Stimulated activated CD8-positive, alpha-beta memory T cell treated with anti-CD3 and anti-CD28 coated beads, Interleukin-7, amount 100 ng/mL, for 24 hours (primary cell): ENCODE data around the gene ADGRL3.
"Not testable (repeated sequence)": the region's sequence is repeated elsewhere in the genome, so short reads cannot be mapped to it uniquely, and the experiment has no call there.

ENCODE experiments used
- DNase-seq: peaks from one replicate; pipeline ENCODE4 v3.0.0-alpha.2; 2020; ENCODE audit warnings: low read depth

The ADGRL3 gene

GRCh38 chr4:61356696-61357095 lies 156.6 kb downstream of the ADGRL3 start:
- DNase-seq = no peak

- no peak for DNase-seq
Observed at GRCh38 chr4:61359301-61359700, 159.2 kb downstream of the ADGRL3 start.

GRCh38 chr4:61372817-61373216 lies 172.7 kb downstream of the ADGRL3 start:
- not testable (repeated sequence) for DNase-seq

- no peak for DNase-seq
Observed at GRCh38 chr4:61373901-61374440, 173.8 kb downstream of the ADGRL3 start.

- DNase-seq = no peak
Observed at GRCh38 chr4:61374447-61374891, 174.3 kb downstream of the ADGRL3 start.

- no peak for DNase-seq
Observed at GRCh38 chr4:61375301-61375700, 175.2 kb downstream of the ADGRL3 start.

GRCh38 chr4:61376301-61376700 lies 176.2 kb downstream of the ADGRL3 start:
- no peak for DNase-seq

- no peak for DNase-seq
Observed at GRCh38 chr4:61379406-61379805, 179.3 kb downstream of the ADGRL3 start.

GRCh38 chr4:61380865-61381264 lies 180.7 kb downstream of the ADGRL3 start:
- DNase-seq = no peak

- DNase-seq = no peak
Observed at GRCh38 chr4:61385256-61385655, 185.1 kb downstream of the ADGRL3 start.

- not testable (repeated sequence) for DNase-seq
Observed at GRCh38 chr4:61387372-61387771, 187.2 kb downstream of the ADGRL3 start.

GRCh38 chr4:61389640-61390039 lies 189.5 kb downstream of the ADGRL3 start:
- no peak for DNase-seq

- no peak for DNase-seq
Observed at GRCh38 chr4:61395754-61396153, 195.6 kb downstream of the ADGRL3 start.

- DNase-seq = no peak
Observed at GRCh38 chr4:61397174-61397573, 197.0 kb downstream of the ADGRL3 start.

- no peak for DNase-seq
Observed at GRCh38 chr4:61400439-61401038, 200.4 kb downstream of the ADGRL3 start.

- no peak for DNase-seq
Observed at GRCh38 chr4:61401771-61402170, 201.6 kb downstream of the ADGRL3 start.

GRCh38 chr4:61405307-61405706 lies 205.2 kb downstream of the ADGRL3 start:
- DNase-seq = no peak

- no peak for DNase-seq
Observed at GRCh38 chr4:61406677-61407076, 206.6 kb downstream of the ADGRL3 start.

- DNase-seq = no peak
Observed at GRCh38 chr4:61407642-61408618, 207.8 kb downstream of the ADGRL3 start.

GRCh38 chr4:61408861-61409260 lies 208.7 kb downstream of the ADGRL3 start:
- DNase-seq = no peak

GRCh38 chr4:61411241-61411640 lies 211.1 kb downstream of the ADGRL3 start:
- no peak for DNase-seq

GRCh38 chr4:61425315-61425714 lies 225.2 kb downstream of the ADGRL3 start:
- DNase-seq = no peak

- no peak for DNase-seq
Observed at GRCh38 chr4:61426229-61426628, 226.1 kb downstream of the ADGRL3 start.
